Stomach smooth muscle (tissue), 2 donors: ENCODE data around the gene CPM.
"Not testable (repeated sequence)": the region's sequence is repeated elsewhere in the genome, so short reads cannot be mapped to it uniquely, and the experiment has no call there.

Experiments
- H3K27ac ChIP-seq: one replicate; pipeline ENCODE4 v1.7.0; 2013; ENCODE audit warnings: mild to moderate bottlenecking, low read length, inconsistent platforms
- H3K27me3 ChIP-seq, 2 donors: one replicate each; pipeline ENCODE4 v1.7.0; 2013; ENCODE audit warnings: low read length in 2 of 2; ENCODE audit not compliant: insufficient read depth in 2 of 2, control insufficient read depth in 1 of 2
- H3K36me3 ChIP-seq, 2 donors: one replicate each; pipeline ENCODE4 v1.7.0; 2013; ENCODE audit warnings: low read length in 2 of 2; ENCODE audit not compliant: control insufficient read depth in 2 of 2, insufficient read depth in 2 of 2
- H3K4me1 ChIP-seq: one replicate; pipeline ENCODE4 v1.7.0; 2013; ENCODE audit warnings: low read length; ENCODE audit not compliant: control insufficient read depth, insufficient read depth
- H3K4me3 ChIP-seq, 2 donors: one replicate each; pipeline ENCODE4 v1.7.0; 2013; ENCODE audit warnings: low read length in 2 of 2
- H3K9ac ChIP-seq, 2 donors: one replicate each; pipeline ENCODE4 v1.7.0; 2013; ENCODE audit warnings: low read length in 2 of 2, mild to moderate bottlenecking in 1 of 2
- H3K9me3 ChIP-seq, 2 donors: one replicate each; pipeline ENCODE4 v1.7.0; 2013; ENCODE audit warnings: low read length in 2 of 2; ENCODE audit not compliant: control insufficient read depth in 2 of 2
- donor health status: healthy.
- donor health status: Pancreatic carcinoma.

CPM gene

GRCh38 chr12:68806488-68807237 lies 126.3 kb downstream of the CPM start:
- no peaks in the 10 kb centered on the region for H3K36me3 ChIP-seq
- H3K4me3 ChIP-seq, result peak overlapping the region in 1 of 2 donors; percentile 96
- H3K27ac ChIP-seq, result no peak overlapping the region
- H3K9ac ChIP-seq, result no peak overlapping the region
- no peaks in the 10 kb centered on the region for H3K27me3 ChIP-seq
- H3K9me3 ChIP-seq, result no peaks in the 10 kb centered on the region
- peaks cover 7% of the 10 kb centered on the region for H3K4me1 ChIP-seq

- H3K9me3 ChIP-seq, result no peaks in the 10 kb centered on the region
- H3K27ac ChIP-seq, result no peak overlapping the region
- H3K4me3 ChIP-seq, result no peak overlapping the region
- no peak overlapping the region for H3K9ac ChIP-seq
- no peaks in the 10 kb centered on the region for H3K36me3 ChIP-seq
- no peaks in the 10 kb centered on the region for H3K27me3 ChIP-seq
- peaks cover 7% of the 10 kb centered on the region for H3K4me1 ChIP-seq
These were observed 127.3 kb downstream of the CPM start for GRCh38 chr12:68805592-68806120.

GRCh38 chr12:68804657-68805591 lies 128.0 kb downstream of the CPM start:
- Histone ChIP-seq H3K4me1 (peaks cover 7% of the 10 kb centered on the region), H3K9me3 (no peaks in the 10 kb centered on the region), H3K9ac (no peak overlapping the region), H3K27ac (no peak overlapping the region), H3K27me3 (no peaks in the 10 kb centered on the region), H3K4me3 (no peak overlapping the region), H3K36me3 (no peaks in the 10 kb centered on the region)

DNA sequence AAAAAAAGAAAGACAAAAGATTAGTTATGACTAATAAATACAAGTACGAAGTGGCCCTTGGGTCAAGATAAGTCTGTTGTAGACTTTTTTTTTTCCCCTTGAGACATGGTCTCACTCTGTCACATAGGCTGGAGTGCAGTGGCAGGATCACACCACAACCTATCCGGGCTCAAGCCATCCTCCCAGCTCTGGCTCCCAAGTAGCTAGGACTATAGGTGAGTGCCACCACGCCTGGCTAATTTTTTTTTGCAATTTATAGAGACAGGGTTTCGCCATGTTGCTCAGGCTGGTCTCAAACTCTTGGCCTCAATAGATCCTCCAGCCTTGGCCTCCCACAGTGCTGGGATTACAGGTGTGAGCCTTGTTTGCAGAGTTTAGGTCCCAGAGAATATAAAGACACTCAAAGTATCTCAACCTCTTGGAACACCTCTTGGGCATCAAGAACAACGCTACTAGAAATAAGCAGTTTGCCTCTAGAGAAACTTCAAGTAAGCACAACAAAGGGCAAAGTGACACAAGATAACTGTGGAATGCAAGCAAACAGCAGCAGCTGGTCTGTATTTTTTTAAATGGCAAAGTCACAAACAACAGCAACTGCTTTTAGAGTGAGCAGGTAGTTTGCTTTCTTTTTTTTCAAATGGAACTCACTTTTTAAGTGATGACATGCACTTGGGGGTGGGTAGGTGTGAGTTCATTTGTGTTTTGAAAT lies 128.9 kb downstream of the CPM start:
- H3K4me3 ChIP-seq, result no peak overlapping the region
- peaks cover 7% of the 10 kb centered on the region for H3K4me1 ChIP-seq
- H3K9ac ChIP-seq, result no peak overlapping the region
- H3K36me3 ChIP-seq, result no peaks in the 10 kb centered on the region
- no peak overlapping the region for H3K27ac ChIP-seq
- H3K27me3 ChIP-seq, result no peaks in the 10 kb centered on the region
- H3K9me3 ChIP-seq, result no peaks in the 10 kb centered on the region

DNA sequence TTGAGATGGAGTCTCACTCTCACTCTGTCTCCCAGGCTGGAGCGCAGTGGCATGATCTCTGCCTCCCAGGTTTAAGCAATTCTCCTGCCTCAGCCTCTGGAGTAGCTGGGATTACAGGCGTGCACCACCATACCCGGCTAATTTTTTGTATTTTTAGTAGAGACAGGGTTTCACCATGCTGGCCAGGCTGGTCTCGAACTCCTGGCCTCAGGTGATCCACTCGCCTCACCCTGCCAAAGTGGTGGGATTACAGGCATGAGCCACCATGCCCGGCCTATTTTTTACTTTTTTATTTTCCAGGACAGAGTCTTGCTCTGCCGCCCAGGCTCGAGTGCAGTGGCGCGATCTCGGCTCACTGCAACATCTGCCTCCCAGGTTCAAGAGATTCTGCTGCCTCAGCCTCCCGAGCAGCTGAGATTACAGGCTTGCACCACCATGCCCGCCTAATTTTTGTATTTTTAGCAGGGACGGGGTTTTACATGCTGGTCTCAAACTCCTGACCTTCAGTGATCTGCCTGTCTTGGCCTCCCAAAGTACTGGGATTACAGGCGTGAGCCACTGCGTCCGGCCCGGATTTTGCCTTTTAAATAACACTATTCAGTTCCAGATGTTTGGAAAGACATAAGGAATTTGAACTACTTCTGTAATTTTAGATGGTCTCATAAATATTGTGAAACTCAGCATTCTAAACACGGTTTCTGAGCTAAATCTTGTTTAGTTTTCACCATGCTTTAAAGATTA lies 129.9 kb downstream of the CPM start:
- H3K36me3 ChIP-seq, H3K9me3 ChIP-seq, H3K4me1 ChIP-seq, H3K27ac ChIP-seq, H3K4me3 ChIP-seq, H3K9ac ChIP-seq, H3K27me3 ChIP-seq: not testable (repeated sequence)

- H3K27ac ChIP-seq, H3K27me3 ChIP-seq, H3K9me3 ChIP-seq, H3K4me1 ChIP-seq, H3K9ac ChIP-seq, H3K36me3 ChIP-seq, H3K4me3 ChIP-seq: not testable (repeated sequence)
These were observed 130.6 kb downstream of the CPM start for GRCh38 chr12:68802372-68802745.
